Spleen (tissue), 11 donors: Measurements from ENCODE around the gene GRIK2. TPM values are rescaled to one million over a fixed set of nuclear protein-coding genes. Genes with fewer than 3 reads are reported as not detected.

Source experiments
- DNase-seq: peaks from one replicate; pipeline ENCODE4 v3.0.0-alpha.2; 2020
- H3K27ac ChIP-seq, 8 donors: fragments of 200-600 bp; sonication (generic) in 7 of 8; 1 replicate in 4 of 8; 2 replicates in 4 of 8; pipeline versions ENCODE4 v1.5.0 to v1.8.0; 2016 to 2021; ENCODE audit warnings: inconsistent platforms in 4 of 8, mild to moderate bottlenecking in 4 of 8, moderate library complexity in 1 of 8
- H3K27me3 ChIP-seq, 7 donors: fragments of 200-600 bp; sonication (generic) in 6 of 7; replicated peaks in 1 of 7; 1 replicate in 4 of 7; 2 replicates in 3 of 7; pipeline versions ENCODE4 v1.5.0 to v1.8.0; 2016 to 2021; ENCODE audit warnings: inconsistent platforms in 3 of 7, mild to moderate bottlenecking in 1 of 7
- H3K36me3 ChIP-seq, 6 donors: fragments of 200-600 bp; sonication (generic) in 5 of 6; 1 replicate in 4 of 6; 2 replicates in 2 of 6; pipeline versions ENCODE4 v1.5.0 to v1.8.0; 2016 to 2021; ENCODE audit warnings: inconsistent platforms in 2 of 6
- H3K4me1 ChIP-seq, 6 donors: fragments of 200-600 bp; sonication (generic) in 5 of 6; 1 replicate in 3 of 6; 2 replicates in 3 of 6; pipeline versions ENCODE4 v1.5.0 to v1.8.0; 2016 to 2021; ENCODE audit warnings: inconsistent platforms in 3 of 6
- H3K4me3 ChIP-seq, 8 donors: fragments of 200-600 bp; sonication (generic) in 7 of 8; 1 replicate in 4 of 8; 2 replicates in 4 of 8; pipeline versions ENCODE4 v1.5.0 to v1.8.0; 2016 to 2021; ENCODE audit warnings: inconsistent platforms in 4 of 8, mild to moderate bottlenecking in 4 of 8, moderate library complexity in 2 of 8
- H3K9me3 ChIP-seq, 8 donors: fragments of 200-600 bp; sonication (generic) in 7 of 8; 1 replicate in 4 of 8; 2 replicates in 4 of 8; pipeline versions ENCODE4 v1.5.0 to v1.8.0; 2016 to 2021; ENCODE audit warnings: inconsistent platforms in 4 of 8
- POLR2A ChIP-seq, 3 donors: fragments of 450-650 bp; IDR thresholded peaks; one replicate each; pipeline ENCODE4 v1.5.1; 2017; ENCODE audit warnings: antibody characterized with exemption in 3 of 3, mild to moderate bottlenecking in 1 of 3
- POLR2AphosphoS5 ChIP-seq, 3 donors: sonication (generic); formaldehyde crosslinking; IDR thresholded peaks; one replicate each; pipeline ENCODE4 v1.5.1; 2017; ENCODE audit warnings: antibody characterized with exemption in 3 of 3
- whole genome bisulfite sequencing, 5 donors: extraction: QIAGEN DNeasy Blood & Tissue Kit in 3 of 5; methylation state at CpG; one replicate each; pipeline versions ENCODE4 v1.1.5 to v1.1.7; 2013 to 2018; 5-methylcytosine and 5-hydroxymethylcytosine counted together
- intact Hi-C: fragments of 100-400 bp; cut with DNase I; formaldehyde crosslinking; loops from one replicate; pipeline ENCODE4 v1.15.0; 2023; ENCODE audit warnings: low total_unique reads
- polyA plus RNA-seq, 3 donors: library from polyadenylated mRNA; stranded (reverse); fragments of 200-250 nt; gene quantifications; one replicate each; pipeline ENCODE4 v1.2.1, GENCODE V29; 2013
- total RNA-seq, 7 donors: library from RNA; depleted of rRNA in 3 of 7; stranded (reverse); fragments of >200 nt in 3 of 7; fragmentation: NEBNext Ultra II Directional in 4 of 7; extraction: Animal tissue kit (Norgen Biotek cat#: 25700) in 4 of 7; gene quantifications; one replicate each; pipeline versions ENCODE4 v1.1.0 to v1.2.1, GENCODE V29; 2016 to 2021
- TF ChIP-seq, protein P1 (sequence below), 11 experiments: fragments of 200-600 bp in 7 of 11; fragments of 450-650 bp in 4 of 11; sonication (generic) in 4 of 11; IDR thresholded peaks in 8 of 11; conservative IDR thresholded peaks in 3 of 11; 1 replicate in 7 of 11; 2 replicates in 4 of 11; pipeline versions ENCODE4 v1.4.0 to v1.8.0; 2016 to 2021; ENCODE audit warnings: antibody characterized with exemption in 11 of 11, inconsistent platforms in 4 of 11, mild to moderate bottlenecking in 1 of 11
- donor health status: healthy with polysubstance abuse.
- donor health status: DM: no; HTN: no; CAD: no; lungs with moderate emphysema.
- donor health status: DM: no; HTN: no; CAD: no.
- donor health status: Bipolar disorder and iron deficiency.
- donor health status: healthy.
- donor health status: DM: no; HTN: no; CAD: no.
- donor health status: DM: yes; HTN: yes; CAD: no.

Gene GRIK2
- total and polyA plus RNA-seq, 10 donors: 0.07 to 2.7 (median 0.89) TPM

DNA sequence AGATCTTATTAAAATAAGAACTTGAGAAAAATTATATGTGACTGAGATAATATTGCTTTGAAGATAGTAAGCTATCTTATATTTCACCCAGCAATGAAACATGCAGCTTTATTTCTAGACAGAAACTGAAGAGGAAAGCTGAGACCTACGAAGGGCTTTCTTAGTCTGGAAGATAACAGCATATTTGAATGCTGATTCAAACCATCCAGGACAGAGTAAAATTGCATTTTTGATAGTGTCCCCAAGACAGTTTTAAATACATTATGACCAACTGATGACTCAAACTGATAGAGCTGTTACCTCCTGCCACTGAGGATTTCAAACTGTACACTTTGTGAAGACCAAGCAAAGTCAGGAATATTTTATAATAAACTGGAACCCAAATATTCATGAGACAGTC is 409.6 kb downstream of the GRIK2 start:
- no peaks in the 10 kb centered on the region for H3K9me3 ChIP-seq
- DNase-seq: no peak
- no peak overlapping the region for H3K27ac ChIP-seq
- no peaks in the 10 kb centered on the region for H3K4me1 ChIP-seq
- 0 to 78% (median 70%) methylated on average over 1 of the region's 1 CpG for WGBS, 5 donors
- H3K36me3 ChIP-seq: no peaks in the 10 kb centered on the region
- no peaks in the 10 kb centered on the region for H3K27me3 ChIP-seq
- TF ChIP-seq POLR2A (IDR thresholded peaks at IDR 0.05) (no peak), POLR2AphosphoS5 (IDR thresholded peaks at IDR 0.05) (no peak)
- TF ChIP-seq, protein P1, sequence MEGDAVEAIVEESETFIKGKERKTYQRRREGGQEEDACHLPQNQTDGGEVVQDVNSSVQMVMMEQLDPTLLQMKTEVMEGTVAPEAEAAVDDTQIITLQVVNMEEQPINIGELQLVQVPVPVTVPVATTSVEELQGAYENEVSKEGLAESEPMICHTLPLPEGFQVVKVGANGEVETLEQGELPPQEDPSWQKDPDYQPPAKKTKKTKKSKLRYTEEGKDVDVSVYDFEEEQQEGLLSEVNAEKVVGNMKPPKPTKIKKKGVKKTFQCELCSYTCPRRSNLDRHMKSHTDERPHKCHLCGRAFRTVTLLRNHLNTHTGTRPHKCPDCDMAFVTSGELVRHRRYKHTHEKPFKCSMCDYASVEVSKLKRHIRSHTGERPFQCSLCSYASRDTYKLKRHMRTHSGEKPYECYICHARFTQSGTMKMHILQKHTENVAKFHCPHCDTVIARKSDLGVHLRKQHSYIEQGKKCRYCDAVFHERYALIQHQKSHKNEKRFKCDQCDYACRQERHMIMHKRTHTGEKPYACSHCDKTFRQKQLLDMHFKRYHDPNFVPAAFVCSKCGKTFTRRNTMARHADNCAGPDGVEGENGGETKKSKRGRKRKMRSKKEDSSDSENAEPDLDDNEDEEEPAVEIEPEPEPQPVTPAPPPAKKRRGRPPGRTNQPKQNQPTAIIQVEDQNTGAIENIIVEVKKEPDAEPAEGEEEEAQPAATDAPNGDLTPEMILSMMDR (IDR thresholded peaks at IDR 0.05 in 8 of 11, conservative IDR thresholded peaks at IDR 0.05 in 3 of 11): no peak
- intact Hi-C loops: no loop called here
- H3K4me3 ChIP-seq: no peak overlapping the region

DNA sequence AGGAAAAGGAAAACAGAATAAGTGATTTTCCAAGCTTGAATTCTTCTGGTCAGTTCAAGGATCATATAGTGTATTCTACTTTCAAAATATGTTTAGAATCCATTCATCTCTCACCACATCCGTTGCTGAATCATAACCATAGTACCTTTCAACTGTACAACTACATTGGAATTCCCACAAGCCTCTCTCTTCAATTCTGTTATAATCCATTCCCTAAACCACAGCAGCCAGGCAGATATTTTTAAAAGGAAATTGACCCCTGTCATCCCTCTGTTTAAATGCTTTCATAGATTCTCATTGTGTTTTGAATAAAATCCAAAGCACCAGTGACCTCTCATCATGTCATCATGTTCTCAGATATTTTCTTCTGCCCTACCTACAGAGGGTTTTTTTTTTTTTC is 412.7 kb downstream of the GRIK2 start:
- Histone ChIP-seq H3K27ac (no peak overlapping the region), H3K9me3 (no peaks in the 10 kb centered on the region), H3K36me3 (no peaks in the 10 kb centered on the region), H3K27me3 (no peaks in the 10 kb centered on the region), H3K4me3 (no peak overlapping the region), H3K4me1 (no peaks in the 10 kb centered on the region)
- 63 to 81% (median 68%) methylated on average over 1 of the region's 1 CpG for WGBS, 5 donors
- intact Hi-C loops: no loop called here
- TF ChIP-seq POLR2AphosphoS5 (IDR thresholded peaks at IDR 0.05): no peak
- TF ChIP-seq, protein P1 (IDR thresholded peaks at IDR 0.05 in 8 of 11, conservative IDR thresholded peaks at IDR 0.05 in 3 of 11): no peak
- no peak for TF ChIP-seq POLR2A (IDR thresholded peaks at IDR 0.05)
- no peak for DNase-seq

DNA sequence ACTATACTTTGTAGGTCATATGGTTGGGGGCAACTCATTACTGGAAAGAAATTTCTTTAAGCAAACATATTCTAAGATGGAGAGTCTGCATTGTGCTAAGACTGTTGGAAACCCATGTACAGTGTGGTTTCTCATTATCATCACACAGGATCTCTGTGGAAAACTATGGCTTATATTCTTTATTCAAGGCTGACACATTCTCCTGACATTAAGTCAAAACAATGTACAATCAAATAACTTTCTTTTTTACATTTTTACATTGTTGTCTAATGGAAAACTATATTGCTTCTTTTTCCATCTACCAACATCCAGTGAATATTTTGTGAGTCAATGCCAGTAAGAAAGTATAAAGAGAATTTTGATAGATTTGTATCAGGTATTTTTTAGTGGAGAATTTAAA is 417.6 kb downstream of the GRIK2 start:
- Histone ChIP-seq H3K4me3 (no peak overlapping the region), H3K27ac (no peak overlapping the region), H3K4me1 (no peaks in the 10 kb centered on the region), H3K9me3 (no peaks in the 10 kb centered on the region), H3K36me3 (no peaks in the 10 kb centered on the region), H3K27me3 (no peaks in the 10 kb centered on the region)
- no peak for DNase-seq
- TF ChIP-seq, protein P1 (IDR thresholded peaks at IDR 0.05 in 8 of 11, conservative IDR thresholded peaks at IDR 0.05 in 3 of 11): no peak
- TF ChIP-seq POLR2A (IDR thresholded peaks at IDR 0.05): no peak
- TF ChIP-seq POLR2AphosphoS5 (IDR thresholded peaks at IDR 0.05): no peak
- intact Hi-C loops: no loop called here

DNA sequence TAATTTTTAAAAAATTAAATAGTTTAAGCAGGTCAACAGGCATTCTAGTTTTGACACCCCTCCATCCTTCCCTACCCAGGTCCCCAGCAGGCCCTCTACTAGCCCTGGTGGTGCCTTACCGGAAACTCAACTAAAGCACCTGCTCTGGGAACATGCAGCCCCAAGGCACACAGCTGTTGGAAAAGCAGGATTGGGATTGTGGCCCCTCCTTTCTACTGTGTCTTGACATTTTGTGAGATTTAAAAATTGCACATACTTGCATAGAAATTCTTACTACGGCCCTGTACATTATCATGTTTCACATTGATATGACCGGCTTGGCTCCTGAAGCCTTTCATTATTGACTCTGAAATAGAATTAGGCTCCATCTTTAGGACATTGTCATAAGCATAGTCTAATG is 423.2 kb downstream of the GRIK2 start:
- H3K4me3 ChIP-seq: no peak overlapping the region
- H3K27me3 ChIP-seq: no peaks in the 10 kb centered on the region
- H3K9me3 ChIP-seq: no peaks in the 10 kb centered on the region
- no peak overlapping the region for H3K27ac ChIP-seq
- DNase-seq: no peak
- H3K4me1 ChIP-seq: no peaks in the 10 kb centered on the region
- WGBS, 5 donors: 90 to 99% (median 93%) methylated on average over 3 of the region's 3 CpGs
- H3K36me3 ChIP-seq: no peaks in the 10 kb centered on the region
- intact Hi-C loops: no loop called here
- TF ChIP-seq, protein P1 (IDR thresholded peaks at IDR 0.05 in 8 of 11, conservative IDR thresholded peaks at IDR 0.05 in 3 of 11): no peak
- no peak for TF ChIP-seq POLR2A (IDR thresholded peaks at IDR 0.05)
- TF ChIP-seq POLR2AphosphoS5 (IDR thresholded peaks at IDR 0.05): no peak
